WTC11 (cell line): ENCODE results near the gene DLX6. TPM values are rescaled to one million over a fixed set of nuclear protein-coding genes. Genes with fewer than 3 reads are reported as not detected.
"Not testable (repeated sequence)": the region's sequence is repeated elsewhere in the genome, so short reads cannot be mapped to it uniquely, and the experiment has no call there.

Experiments
- ATAC-seq: fragments of 200-7000 bp; cut with Tn5 transposase; 2 replicates; pipeline ENCODE4 v1.10.0; 2021; ENCODE audit warnings: mild to moderate bottlenecking, moderate library complexity
- CTCF ChIA-PET: fragments of 300-600 bp; sonication (Branson Sonifier 250); formaldehyde crosslinking; loops from one replicate; lab custom pipeline; 2021; ENCODE audit warnings: antibody characterized with exemption; lab: Charles Lee
- POLR2A ChIA-PET: fragments of 350-600 bp; sonication (Branson Sonifier 250); formaldehyde crosslinking; loops from one replicate; lab custom pipeline; 2021; ENCODE audit warnings: antibody characterized with exemption; lab: Charles Lee
- DNase-seq: peaks from one replicate; pipeline ENCODE4 v3.0.0; 2021; ENCODE audit warnings: low spot score
- H3K27ac Mint-ChIP-seq: 2 replicates; pipeline ENCODE4 v1.8.0; 2021; ENCODE audit warnings: mixed read lengths
- H3K27me3 Mint-ChIP-seq: 2 replicates; pipeline ENCODE4 v1.8.0; 2021; ENCODE audit warnings: low read depth, mild to moderate bottlenecking, moderate library complexity, mixed read lengths
- H3K36me3 Mint-ChIP-seq: 2 replicates; pipeline ENCODE4 v1.8.0; 2021; ENCODE audit warnings: mixed read lengths
- H3K4me1 Mint-ChIP-seq: 2 replicates; pipeline ENCODE4 v1.8.0; 2022; ENCODE audit warnings: mixed read lengths
- H3K4me3 Mint-ChIP-seq: 2 replicates; pipeline ENCODE4 v1.8.0; 2021; ENCODE audit warnings: mild to moderate bottlenecking, moderate library complexity, mixed read lengths
- H3K9me3 Mint-ChIP-seq: 2 replicates; pipeline ENCODE4 v1.8.0; 2021; ENCODE audit warnings: mixed read lengths
- ATF1 ChIP-seq: sonication (generic); formaldehyde crosslinking; IDR thresholded peaks from 2 replicates; pipeline ENCODE4 v1.8.1; 2023; ENCODE audit warnings: mild to moderate bottlenecking, moderate library complexity, missing genetic modification reagents
- EMX1 ChIP-seq: fragments of 250-450 bp; sonication (Bioruptor Pico); IDR thresholded peaks from 2 replicates; pipeline ENCODE4 v1.8.0; 2021; ENCODE audit warnings: mild to moderate bottlenecking
- ESRRA ChIP-seq: sonication (generic); formaldehyde crosslinking; IDR thresholded peaks from 2 replicates; pipeline ENCODE4 v1.8.1; 2022; ENCODE audit warnings: mild to moderate bottlenecking, missing genetic modification reagents, borderline replicate concordance
- HMGA2 ChIP-seq: fragments of 250-450 bp; sonication (Bioruptor Pico); IDR thresholded peaks from 2 replicates; pipeline ENCODE4 v1.4.0; 2021; ENCODE audit warnings: mild to moderate bottlenecking, moderate library complexity
- MXD4 ChIP-seq: fragments of 250-450 bp; sonication (Bioruptor Pico); IDR thresholded peaks from 2 replicates; pipeline ENCODE4 v1.8.0; 2021; ENCODE audit warnings: mild to moderate bottlenecking, moderate library complexity, borderline replicate concordance
- NFE2L1 ChIP-seq: sonication (generic); formaldehyde crosslinking; IDR thresholded peaks from 2 replicates; pipeline ENCODE4 v1.8.1; 2023; ENCODE audit warnings: missing genetic modification reagents
- SP1 ChIP-seq: sonication (generic); formaldehyde crosslinking; conservative IDR thresholded peaks from 2 replicates; pipeline ENCODE4 v1.8.1; 2022; ENCODE audit warnings: missing genetic modification reagents
- ZNF425 ChIP-seq: fragments of 250-450 bp; sonication (Bioruptor Pico); conservative IDR thresholded peaks from 2 replicates; pipeline ENCODE4 v1.9.0; 2021; ENCODE audit warnings: mild to moderate bottlenecking
- total RNA-seq: library from RNA; stranded (reverse); gene quantifications from 3 replicates; pipeline ENCODE4 v1.2.3, GENCODE V29; 2021
- TF ChIP-seq, protein P1 (sequence below): fragments of 200-600 bp; IDR thresholded peaks from 2 replicates; pipeline ENCODE4 v1.8.0; 2022; ENCODE audit warnings: antibody characterized with exemption

The DLX6 gene
- total RNA-seq, 1 experiment from 2014 or later = 0.09 TPM

GRCh38 chr7:97026715-97027426 lies 21.5 kb downstream of the DLX6 start:
- H3K4me1 Mint-ChIP-seq = peaks cover 57% of the 10 kb centered on the region
- no peak overlapping the region for H3K27ac Mint-ChIP-seq
- no peak for TF ChIP-seq ESRRA
- no peak for DNase-seq
- no peak for ATAC-seq
- no peaks in the 10 kb centered on the region for H3K36me3 Mint-ChIP-seq
- CTCF ChIA-PET = interaction anchor here (0.6 to 2.6 kb wide), 38 partner anchors 9 to 1127 kb away, joined by 3 to 49 read pairs (median 4); partner anchors contain the start of gene DLX6
- POLR2A ChIA-PET = interaction anchor here (0.5 to 1.3 kb wide), 2 partner anchors 21 to 82 kb away, joined by 3 to 7 read pairs; partner anchors contain the start of gene DLX6
- peak overlapping the region; percentile 66 for H3K4me3 Mint-ChIP-seq
- peaks cover 95% of the 10 kb centered on the region for H3K27me3 Mint-ChIP-seq
- H3K9me3 Mint-ChIP-seq = no peaks in the 10 kb centered on the region

GRCh38 chr7:97027427-97028234 lies 22.3 kb downstream of the DLX6 start:
- CTCF ChIA-PET = interaction anchor here (0.5 to 2.6 kb wide), 46 partner anchors 9 to 1147 kb away, joined by 3 to 49 read pairs (median 4); partner anchors contain the start of gene DLX6
- H3K27ac Mint-ChIP-seq = no peak overlapping the region
- TF ChIP-seq, protein P1, sequence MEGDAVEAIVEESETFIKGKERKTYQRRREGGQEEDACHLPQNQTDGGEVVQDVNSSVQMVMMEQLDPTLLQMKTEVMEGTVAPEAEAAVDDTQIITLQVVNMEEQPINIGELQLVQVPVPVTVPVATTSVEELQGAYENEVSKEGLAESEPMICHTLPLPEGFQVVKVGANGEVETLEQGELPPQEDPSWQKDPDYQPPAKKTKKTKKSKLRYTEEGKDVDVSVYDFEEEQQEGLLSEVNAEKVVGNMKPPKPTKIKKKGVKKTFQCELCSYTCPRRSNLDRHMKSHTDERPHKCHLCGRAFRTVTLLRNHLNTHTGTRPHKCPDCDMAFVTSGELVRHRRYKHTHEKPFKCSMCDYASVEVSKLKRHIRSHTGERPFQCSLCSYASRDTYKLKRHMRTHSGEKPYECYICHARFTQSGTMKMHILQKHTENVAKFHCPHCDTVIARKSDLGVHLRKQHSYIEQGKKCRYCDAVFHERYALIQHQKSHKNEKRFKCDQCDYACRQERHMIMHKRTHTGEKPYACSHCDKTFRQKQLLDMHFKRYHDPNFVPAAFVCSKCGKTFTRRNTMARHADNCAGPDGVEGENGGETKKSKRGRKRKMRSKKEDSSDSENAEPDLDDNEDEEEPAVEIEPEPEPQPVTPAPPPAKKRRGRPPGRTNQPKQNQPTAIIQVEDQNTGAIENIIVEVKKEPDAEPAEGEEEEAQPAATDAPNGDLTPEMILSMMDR = peak; percentile 80
- TF ChIP-seq ATF1 (CRISPR knock-in tag) (no peak), SP1 (0 out of 2 replicates have a peak, but pooled peaks have one; percentile 24), HMGA2 (CRISPR knock-in tag) (peak; percentile 76)
- H3K36me3 Mint-ChIP-seq = no peaks in the 10 kb centered on the region
- POLR2A ChIA-PET = interaction anchor here (0.5 to 1.3 kb wide), 3 partner anchors 22 to 356 kb away, joined by 3 to 7 read pairs (median 3); partner anchors contain the start of gene DLX6
- DNase-seq (peak; percentile 77), ATAC-seq (peak; percentile 55)
- no peaks in the 10 kb centered on the region for H3K9me3 Mint-ChIP-seq
- H3K27me3 Mint-ChIP-seq = peaks cover 93% of the 10 kb centered on the region
- peak overlapping the region; percentile 66 for H3K4me3 Mint-ChIP-seq
- peaks cover 49% of the 10 kb centered on the region for H3K4me1 Mint-ChIP-seq

DNA sequence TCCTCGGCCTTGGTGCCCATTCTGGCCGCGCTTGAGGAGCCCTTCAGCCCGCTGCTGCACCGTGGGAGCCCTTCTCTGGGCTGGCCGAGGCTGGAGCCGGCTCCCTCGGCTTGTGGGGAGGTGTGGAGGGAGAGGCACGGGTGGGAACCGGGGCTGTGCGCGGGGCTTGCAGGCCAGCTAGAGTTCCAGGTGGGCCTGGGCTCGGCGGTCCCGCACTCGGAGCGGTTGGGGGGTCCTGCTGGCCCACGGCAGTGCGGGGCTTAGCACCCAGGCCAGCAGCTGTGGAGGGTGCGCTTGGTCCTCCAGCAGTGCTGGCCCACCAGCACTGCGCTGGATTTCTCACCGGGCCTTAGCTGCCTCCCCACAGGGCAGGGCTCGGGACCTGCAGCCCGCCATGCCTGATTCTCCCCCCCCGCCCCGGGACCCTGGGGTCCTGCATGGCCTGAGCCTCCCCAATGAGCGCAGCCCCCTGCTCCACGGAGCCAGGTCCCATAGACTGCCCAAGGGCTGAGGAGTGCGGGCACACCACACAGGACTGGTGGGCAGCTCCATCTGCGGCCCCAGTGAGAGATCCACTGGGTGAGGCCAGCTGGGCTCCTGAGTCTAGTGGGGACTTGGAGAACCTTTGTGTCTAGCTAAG lies 29.0 kb downstream of the DLX6 start:
- ATAC-seq, DNase-seq, H3K4me3 Mint-ChIP-seq, H3K27ac Mint-ChIP-seq, CTCF ChIA-PET, H3K36me3 Mint-ChIP-seq, H3K4me1 Mint-ChIP-seq, H3K9me3 Mint-ChIP-seq, POLR2A ChIA-PET: not testable (repeated sequence)
- H3K27me3 Mint-ChIP-seq = peaks cover 35% of the 10 kb centered on the region

DNA sequence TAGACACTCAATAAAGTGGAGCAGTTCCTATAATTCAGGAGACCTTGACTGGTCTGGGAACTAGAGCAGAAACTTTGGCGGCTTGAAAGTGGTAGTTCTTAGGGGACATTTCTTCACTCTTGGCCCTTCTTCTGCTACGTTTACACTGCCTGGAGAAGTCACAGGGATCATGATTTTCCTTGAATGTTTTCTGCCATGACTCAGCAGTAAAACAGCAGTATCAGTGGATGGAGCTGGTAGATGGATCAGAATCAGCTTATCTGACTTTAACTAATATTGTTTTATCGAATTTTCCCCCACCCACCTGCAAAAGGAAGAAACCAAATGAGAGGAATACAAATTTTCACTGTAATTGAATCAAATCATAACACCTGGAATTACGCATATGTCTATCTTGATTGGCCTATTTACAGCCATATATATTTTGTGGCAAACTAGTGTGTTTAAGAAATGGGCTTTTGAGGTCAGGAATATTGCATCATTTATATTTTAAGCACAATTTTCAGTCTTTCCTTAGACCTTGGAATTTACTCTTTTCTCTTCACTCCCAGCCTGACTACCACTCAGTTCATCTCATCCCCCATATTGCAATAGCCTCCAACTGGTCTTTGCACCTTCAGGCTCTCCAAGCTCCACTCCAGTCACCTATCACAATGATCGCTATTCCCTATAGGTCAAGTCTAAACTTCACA lies 34.2 kb downstream of the DLX6 start:
- POLR2A ChIA-PET = no interaction called here
- ATAC-seq = no peak
- Mint-ChIP-seq H3K36me3 (no peaks in the 10 kb centered on the region), H3K27me3 (peaks cover 17% of the 10 kb centered on the region), H3K27ac (no peak overlapping the region), H3K9me3 (peaks cover 9% of the 10 kb centered on the region; the same call in 1 of the 2 replicates), H3K4me1 (no peaks in the 10 kb centered on the region), H3K4me3 (no peak overlapping the region)
- no peak for TF ChIP-seq NFE2L1
- no peak for TF ChIP-seq MXD4 (CRISPR knock-in tag)
- no peak for DNase-seq
- CTCF ChIA-PET = no interaction called here

GRCh38 chr7:97043281-97043680 lies 37.9 kb downstream of the DLX6 start:
- no peaks in the 10 kb centered on the region for H3K4me1 Mint-ChIP-seq
- TF ChIP-seq ZNF425 (CRISPR knock-in tag) (no peak), EMX1 (CRISPR knock-in tag) (no peak), NFE2L1 (no peak), SP1 (no peak)
- H3K27ac Mint-ChIP-seq = no peak overlapping the region
- ChIA-PET CTCF (no interaction called here), POLR2A (no interaction called here)
- DNase-seq (no peak), ATAC-seq (no peak)
- H3K36me3 Mint-ChIP-seq = no peaks in the 10 kb centered on the region
- peaks cover 5% of the 10 kb centered on the region for H3K9me3 Mint-ChIP-seq
- H3K4me3 Mint-ChIP-seq = no peak overlapping the region
- H3K27me3 Mint-ChIP-seq = peaks cover 21% of the 10 kb centered on the region
